CD1c-positive myeloid dendritic cell (primary cell): ENCODE data around the gene CAPRIN1.
"Not testable (repeated sequence)": the region's sequence is repeated elsewhere in the genome, so short reads cannot be mapped to it uniquely, and the experiment has no call there.

Experiments
- DNase-seq: peaks from one replicate; pipeline ENCODE4 v3.0.0-alpha.2; 2016; ENCODE audit errors: extremely low spot score

Gene CAPRIN1

DNA sequence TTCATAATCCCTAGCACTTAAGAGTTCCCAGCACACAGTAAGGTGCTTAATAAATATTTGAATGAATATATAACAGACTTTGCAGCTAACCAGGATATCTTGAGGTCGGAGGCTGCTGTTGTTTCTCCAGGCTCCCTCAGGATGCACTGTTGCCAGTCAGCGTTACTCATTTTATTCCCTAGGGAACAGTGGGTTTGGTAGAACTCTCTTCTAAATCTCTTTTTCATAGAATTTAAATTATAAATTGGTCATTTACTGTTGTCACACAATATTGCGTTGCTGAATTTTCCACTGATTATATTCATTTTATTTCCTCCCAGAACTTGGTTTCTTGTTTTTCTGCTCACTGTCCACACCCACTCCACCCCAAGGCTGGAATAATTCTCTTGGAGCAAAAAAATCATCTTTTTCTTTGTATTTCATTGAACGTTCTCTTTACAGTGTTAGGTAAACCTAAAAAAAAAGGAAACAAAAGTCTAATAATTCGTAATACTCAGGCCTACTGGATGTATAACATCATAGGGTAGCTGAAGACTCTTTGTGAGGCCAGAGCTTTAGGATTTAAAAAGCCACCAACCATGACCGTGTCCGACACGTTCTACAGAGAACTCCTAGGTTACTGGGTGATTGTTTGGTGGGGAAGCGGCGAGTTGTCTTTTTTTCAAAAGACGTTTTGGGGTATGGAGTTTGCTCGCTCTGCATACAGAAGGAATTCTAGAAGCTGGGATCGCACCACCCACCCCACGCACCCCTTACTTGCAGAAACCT is 766 bp upstream of the CAPRIN1 start:
- DNase-seq = no peak

DNA sequence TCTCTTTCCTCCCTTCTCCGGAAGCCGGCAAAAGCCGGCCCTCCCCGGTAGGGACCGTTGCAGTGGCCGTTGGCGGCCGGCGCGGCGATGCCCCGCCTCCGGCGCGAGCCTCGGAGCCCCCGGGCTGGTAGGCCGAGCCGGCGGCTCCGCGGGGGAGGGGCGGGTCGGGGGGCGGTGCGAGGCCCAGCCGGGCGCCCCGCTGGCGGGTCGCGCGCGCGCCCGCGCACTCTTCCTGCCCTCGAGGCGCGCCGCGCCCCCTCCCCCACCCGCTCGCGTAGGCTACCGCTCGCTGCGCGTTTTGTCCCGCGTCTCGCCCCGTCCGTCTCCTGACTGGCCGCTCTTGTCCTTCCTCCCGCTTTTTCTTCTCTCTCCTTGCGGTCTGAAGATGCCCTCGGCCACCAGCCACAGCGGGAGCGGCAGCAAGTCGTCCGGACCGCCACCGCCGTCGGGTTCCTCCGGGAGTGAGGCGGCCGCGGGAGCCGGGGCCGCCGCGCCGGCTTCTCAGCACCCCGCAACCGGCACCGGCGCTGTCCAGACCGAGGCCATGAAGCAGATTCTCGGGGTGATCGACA is 591 bp downstream of the CAPRIN1 start:
- peak; percentile 94 for DNase-seq

DNA sequence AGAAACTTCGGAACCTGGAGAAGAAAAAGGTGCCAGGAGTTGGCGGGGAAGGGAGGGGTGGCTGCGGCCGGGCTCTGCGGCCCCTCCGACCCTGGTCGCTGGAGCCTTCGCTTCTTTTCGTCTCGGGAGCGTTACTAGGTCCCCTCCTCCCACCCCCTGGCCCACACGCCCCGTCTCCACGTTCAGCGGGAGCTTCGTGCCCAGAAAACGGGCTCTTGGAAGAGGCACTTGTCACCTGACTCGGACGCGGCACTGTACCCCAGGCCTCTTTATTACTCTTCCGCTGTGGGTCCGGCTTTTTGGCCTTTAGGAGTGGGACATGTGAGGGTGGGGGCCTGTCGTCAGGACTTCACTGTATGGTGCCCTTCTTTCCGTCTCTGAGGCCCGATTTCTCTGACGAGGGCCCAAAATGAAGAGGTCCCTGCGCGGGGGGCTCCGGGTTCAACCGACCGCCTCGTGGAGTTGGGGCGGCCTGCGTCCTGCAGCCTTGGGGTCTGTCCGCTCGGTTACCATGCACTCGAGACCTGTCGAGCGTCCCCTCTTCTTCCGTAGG is 1.2 kb downstream of the CAPRIN1 start:
- peak; percentile 23 for DNase-seq

DNA sequence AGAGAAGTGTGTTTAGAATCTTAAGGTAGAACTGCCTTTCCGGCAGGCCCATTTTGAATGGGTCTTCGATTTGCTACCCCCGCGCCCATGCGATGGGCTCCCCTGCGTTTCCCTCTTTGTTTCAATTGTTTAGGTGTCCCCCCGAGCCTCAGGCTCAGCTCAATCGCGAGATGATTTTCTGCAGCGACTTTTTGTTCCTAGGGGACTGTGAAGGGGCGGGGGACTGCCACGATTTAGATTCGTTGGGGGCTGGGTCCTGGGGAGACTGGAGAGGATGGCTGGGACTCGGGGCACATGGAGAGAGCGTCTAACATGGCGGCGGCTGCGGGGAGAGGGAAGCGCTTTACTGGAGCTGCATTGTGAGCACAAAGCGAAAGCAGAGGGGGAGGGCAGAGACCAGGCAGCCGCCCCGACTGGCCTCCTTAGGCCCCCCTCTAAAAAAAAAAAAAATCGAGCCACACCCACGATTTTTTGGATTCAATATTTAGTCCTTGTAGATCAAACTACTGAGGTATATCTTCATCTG is 1.7 kb downstream of the CAPRIN1 start:
- DNase-seq = peak; percentile 74

DNA sequence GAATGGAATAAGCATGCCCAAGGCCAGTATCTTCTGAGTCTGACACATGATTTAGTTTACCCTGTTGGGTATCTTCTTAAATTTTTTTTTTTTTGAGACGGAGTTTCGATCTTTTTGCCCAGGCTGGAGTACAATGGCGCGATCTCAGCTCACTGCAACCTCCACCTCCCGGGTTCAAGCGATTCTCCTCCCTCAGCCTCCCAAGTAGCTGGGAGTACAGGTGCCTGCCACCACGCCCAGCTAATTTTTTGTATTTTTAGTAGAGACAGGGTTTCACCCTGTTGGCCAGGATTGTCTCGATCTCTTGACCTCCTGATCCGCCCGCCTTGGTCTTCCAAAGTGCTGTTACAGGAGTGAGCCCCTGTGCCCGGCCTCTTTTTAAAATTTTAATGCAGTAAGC is 2.8 kb downstream of the CAPRIN1 start:
- DNase-seq = not testable (repeated sequence)

DNA sequence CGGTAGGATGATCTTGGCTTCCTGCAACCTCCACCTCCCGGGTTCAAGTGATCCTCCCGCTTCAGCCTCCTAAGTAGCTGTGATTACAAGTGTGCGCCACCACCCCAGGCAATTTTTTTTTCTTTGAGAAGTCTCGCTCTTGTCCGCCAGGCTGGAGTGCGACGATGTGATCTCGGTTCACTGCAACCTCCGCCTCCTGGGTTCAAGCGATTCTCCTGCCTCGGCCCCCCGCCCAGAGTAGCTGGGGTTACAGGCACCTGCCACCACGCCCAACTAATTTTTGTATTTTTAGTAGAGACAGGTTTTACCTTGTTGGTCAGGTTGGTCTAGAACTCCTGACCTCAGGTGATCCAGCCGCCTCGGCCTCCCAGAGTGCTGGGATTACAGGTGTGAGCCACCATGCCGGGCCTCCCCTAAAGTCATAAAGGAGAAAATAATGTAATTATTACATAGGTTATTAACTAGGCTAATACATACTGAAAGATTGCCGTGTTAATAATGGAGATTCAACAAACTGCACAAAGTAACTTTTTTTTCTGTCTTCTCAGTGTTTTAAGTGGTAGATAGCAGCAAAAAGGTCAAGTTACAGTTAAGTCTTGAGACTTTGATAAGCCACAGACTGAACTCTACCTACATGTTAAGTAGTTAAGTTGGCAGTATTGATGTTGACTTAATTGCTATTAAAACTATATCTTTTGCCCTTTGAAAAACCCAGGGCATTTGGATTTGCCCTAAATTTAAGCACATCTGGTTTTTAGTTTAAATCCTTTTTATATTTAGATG is 3.9 kb downstream of the CAPRIN1 start:
- no peak for DNase-seq

DNA sequence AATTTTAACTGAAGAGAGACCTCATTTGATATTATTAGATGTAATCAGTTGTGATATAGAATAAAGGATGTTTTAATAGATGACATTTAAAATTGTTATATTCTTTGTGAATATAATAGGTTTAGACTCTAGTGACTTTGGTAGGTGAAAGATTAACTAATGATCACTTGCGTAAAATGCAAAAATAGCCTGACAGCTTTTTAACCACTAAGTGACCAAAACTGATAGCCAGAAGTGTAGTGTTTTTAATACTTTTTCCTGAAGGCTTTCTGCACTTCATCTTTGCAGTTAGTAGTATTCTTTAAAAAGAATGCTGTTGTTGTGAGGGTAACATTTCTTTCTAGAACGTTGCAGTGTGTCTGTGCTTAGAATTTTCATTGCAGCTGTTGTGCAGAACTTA is 5.1 kb downstream of the CAPRIN1 start:
- no peak for DNase-seq

DNA sequence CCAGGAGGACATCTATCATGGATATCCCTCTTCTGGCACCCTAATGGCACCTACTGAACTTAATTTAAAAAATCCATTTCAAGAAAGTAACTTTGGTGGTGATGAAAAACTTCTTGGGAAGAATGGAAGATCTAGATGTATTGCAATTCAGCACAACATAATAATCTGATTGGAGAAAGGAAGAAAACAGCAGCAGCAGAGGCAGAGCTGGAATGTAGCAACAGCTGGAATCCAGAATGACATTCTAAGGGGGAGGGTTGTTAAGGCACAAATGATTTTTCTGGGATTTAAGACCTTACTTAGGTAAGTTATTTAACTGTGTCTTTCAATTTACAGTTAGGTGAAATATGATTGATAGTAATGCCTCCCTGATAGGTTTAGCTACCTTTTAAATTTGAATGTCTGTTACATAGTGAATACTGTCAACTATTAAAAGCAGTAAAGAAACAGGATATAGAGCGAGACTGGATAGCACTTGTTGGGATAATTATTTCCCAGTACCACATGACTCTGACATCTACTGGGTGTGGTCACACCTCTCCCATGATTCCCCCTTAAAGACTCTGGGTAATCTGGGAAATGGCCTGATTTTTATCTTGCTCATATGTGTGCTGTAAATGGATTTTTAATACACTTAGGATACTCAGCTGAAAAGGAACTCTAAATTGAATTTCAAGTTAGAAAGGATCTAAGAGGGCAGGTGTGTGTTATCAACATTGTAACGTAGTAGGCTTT is 11.7 kb downstream of the CAPRIN1 start:
- no peak for DNase-seq

DNA sequence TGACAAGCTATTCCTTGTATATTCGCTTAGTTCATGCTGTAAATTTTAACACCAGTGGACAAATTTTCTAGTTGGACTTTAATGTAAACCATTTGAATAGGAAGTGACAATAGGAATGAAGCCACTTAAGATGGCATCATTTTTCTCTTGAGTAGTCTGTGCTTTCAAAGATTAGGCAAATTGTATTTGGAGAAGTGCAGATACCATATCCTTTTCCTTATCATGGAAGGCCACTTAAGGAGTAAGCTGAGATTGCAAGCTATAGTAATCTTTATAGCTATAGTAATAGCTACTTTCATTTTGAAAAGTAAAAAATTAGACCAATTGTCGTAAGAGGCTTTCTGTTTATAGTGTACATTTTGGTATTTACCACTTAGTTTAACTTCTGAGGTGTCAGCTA is 12.8 kb downstream of the CAPRIN1 start:
- DNase-seq = no peak

DNA sequence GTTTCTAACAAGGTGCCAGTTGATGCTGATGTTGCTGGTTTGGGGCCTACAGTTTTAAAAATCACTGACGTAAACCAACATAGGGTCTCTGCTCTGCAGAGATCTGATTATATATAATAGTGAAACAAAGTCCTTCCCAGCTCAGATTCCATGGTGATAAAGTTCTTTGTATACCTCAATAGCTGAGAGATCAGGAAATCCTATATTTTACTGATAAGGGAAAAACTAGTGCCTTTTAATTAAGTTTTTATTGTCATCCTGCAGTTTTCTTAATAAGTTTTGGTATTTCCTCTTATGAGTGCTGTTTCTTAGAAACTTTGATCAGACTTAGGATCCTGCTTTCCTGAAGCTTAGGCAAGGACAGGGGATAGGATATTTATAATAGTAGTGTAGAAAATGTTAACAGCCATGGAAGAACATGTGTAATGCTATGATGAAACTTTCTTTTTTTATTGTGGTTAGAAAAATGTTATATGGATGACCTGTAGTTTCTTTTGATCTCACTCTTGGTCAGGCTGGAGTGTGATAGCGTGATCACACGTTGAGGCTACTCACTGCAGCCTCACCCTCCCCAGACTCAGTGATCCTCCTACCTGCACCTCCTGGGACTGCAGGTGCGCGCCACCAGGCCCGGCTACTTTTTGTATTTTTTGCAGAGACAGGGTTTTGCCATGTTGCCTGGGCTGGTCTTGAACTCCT is 14.1 kb downstream of the CAPRIN1 start:
- DNase-seq = no peak

DNA sequence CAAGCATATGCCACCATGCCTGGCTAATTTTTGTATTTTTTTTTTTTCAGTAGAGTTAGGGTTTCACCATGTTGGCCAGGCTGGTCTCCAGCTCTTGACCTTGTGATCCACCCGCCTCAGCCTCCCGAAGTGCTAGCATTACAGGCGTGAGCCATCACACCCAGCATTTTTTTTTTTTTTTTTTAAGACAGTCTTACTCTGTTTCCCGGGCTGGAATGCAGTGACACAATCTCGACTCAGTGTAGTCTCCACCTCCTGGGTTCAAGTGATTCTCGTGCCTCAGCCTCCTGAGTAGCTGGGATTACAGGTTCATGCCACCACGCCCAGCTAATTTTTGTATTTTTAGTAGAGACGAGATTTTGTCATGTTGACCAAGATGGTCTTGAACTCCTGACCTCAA is 15.2 kb downstream of the CAPRIN1 start:
- not testable (repeated sequence) for DNase-seq

DNA sequence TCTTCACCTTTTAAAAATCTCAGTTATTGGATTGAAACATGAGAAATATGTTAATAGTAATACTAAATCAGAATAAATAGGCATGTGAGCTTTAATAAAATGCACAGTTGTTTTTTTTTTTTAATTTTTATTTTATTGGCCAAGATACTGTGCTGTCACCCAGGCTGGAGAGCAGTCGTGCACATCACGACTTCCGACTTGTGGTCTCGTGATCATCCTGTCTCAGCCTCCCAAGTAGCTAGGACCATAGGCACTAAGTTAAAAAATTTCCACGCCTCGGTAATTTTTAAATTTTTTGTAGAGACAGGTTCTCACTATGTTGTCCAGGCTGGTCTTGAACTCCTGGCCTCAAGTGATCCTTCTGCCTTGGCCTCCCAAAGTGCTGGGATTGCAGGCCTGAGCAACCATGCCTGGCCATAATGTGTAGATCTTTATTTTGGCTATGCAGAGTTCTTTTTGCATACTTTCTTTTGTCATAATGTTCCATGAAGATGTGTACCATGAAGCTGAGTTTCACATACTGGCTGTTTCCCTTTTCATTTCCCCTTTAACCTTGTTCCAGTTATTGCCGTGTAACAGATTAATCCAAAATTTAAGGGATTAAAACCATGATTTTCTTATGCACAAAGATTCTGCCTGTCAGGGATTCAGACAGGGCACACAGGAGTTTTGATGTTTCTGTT is 16.0 kb downstream of the CAPRIN1 start:
- DNase-seq = peak; percentile 28

DNA sequence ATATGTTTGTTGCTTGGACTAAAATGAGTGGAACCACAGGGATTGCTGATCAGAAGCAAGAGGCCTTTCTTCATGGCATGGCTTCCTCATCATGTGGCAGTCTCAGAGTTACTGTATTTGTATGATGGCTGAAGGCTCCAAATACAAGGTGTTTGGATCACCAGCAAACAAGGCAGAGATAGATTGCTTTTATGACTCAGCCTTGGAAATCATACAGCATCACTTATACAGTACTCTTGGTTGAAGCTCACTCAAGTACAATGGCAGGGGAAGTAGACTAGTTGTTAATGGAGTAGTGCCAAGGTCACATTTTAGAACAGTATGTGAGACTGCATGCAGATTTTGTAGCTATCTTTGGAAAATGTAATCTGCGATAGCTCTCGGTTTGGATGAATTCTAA is 16.6 kb downstream of the CAPRIN1 start:
- peak; percentile 16 for DNase-seq

DNA sequence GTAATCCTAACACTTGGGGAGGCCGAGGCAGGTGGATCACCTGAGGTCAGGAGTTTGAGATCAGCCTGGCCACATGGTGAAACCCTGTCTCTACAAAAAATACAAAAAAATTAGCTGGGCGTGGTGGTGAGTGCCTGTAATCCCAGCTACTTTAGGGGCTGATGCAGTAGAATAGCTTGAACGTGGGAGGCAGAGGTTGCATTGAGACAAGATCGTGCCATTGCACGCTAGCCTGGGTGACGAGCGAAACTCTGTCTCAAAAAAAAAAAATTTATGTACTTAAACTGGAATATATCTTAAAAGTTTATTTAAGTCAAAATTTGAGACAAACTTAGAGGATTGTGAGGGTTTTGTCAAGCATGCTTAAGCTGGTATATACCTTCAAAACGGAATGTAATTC is 19.8 kb downstream of the CAPRIN1 start:
- DNase-seq = not testable (repeated sequence)

DNA sequence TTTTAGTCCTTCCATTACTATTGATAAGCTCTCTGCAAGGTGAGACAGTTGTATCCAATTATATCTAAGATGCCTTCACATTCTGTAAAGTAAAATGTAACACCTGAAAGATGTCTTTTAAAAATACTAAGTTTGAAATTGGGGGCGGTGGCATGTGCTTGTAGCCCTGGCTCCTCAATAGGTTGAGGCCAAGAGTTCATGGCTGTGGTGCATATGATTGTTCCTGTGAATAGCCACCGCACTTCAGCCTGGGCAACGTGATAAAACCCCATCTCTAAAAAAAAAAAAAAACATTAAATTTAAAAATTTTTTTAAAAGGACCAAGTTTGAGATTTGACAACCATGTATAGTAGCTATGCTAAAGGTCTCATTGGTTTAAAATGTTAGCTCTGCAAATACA is 20.5 kb downstream of the CAPRIN1 start:
- no peak for DNase-seq

DNA sequence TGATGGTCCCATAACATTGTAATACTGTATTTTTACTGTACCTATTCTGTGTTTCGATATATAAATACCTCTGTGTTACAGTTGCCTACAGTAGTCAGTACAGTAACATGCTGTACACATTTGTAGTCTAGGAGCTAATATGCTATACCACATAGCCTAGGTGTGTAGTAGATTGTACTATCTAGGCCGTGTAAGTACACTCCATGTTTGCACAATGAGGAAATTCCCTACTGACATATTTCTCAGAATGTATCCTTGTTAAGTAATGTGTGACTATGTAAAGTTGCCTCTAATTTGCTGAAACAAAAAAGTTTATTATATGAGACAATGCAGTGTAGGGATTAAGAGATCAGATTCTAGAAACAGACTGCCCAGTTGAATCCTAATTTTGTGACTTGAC is 21.3 kb downstream of the CAPRIN1 start:
- no peak for DNase-seq

DNA sequence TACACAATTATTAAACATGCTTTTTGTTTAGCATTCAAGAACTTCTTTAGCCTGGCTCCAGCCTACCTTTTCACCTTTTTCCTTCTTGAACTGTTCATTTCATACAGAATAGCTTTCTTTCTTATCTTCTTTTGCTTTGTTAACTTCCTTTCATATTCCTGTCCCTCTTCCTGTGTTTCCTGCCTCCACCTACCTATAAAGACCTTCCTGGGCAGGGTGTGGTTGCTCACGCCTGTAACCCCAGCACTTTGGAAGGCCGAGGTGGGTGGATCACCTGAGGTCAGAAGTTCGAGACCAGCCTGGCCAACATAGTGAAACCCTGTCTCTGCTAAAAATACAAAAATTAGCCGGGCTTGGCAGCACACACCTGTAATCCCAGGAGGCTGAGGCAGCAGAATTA is 22.9 kb downstream of the CAPRIN1 start:
- DNase-seq = no peak

DNA sequence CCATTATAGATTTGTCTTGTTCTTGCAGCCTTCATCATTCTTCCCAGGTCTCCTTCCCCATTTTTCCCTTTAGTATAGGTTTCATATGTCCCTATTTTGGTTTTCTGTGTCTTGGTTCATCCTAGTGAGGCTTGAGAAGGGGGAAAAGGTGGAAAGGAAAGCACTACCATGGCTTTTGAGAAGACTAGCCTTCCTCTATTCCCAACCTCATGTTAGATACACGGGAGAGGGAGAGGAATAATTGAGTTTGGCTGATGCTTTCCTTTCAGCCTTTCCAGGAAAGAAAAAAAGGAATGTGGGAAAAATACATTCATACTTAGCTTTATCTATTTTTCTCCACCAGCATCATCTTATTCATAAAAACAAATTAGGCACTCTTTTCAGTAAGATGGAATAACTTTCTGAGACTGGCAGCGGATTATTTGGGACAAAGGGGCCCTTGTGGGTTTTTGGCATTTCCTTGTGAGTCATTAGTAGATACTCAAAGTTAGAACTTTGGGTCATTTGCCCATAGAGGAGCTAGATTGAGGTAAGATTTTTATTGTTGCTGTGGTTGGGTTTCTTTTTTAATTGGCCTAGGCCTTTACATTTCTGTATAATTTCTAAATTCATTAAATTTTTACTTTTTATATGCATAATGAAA is 23.8 kb downstream of the CAPRIN1 start:
- no peak for DNase-seq

DNA sequence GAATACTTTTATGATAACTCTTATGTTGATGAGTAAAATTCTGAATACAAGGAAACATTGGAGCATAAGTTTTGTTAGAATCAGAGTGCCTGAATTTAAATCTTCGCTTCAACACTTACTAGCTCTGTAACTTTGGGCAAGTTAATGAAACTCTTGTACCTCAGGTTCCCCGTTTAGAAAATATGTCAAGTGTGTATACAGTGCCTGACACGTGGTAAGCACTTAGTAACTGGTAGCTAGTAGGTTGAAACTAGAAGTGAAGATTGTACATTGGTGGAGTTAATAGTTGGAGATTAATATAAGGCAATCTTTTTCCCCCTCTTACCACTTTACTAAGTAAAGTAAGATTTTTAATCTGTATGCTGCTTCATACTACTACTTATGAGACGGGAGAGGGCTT is 29.1 kb downstream of the CAPRIN1 start:
- DNase-seq = no peak

DNA sequence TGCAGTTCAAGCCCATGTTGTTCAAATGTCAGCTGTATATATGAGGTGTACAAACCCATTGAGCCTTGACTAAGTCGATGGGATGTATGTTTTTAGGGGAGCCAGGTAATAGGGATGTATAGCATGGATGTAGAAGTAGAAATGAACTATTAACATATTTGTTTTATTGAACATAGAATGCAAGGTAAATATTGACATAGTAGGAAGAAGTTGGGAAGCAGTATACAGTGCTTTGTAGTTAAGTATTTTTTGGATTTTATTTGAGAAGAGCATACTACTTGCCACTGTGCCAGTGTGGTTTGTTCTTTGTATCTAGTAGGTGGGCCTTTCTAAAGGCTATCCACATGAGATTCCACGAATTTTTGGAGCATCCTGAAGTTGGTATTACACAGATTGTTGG is 33.1 kb downstream of the CAPRIN1 start:
- DNase-seq = no peak
